ENCODE measurements around the gene C9orf78. TPM values are rescaled to one million over a fixed set of nuclear protein-coding genes. Genes with fewer than 3 reads are reported as not detected.
A peak's percentile ranks its signal among the peaks of the same experiment; 100 is the strongest.

C9orf78 gene
- total and polyA plus RNA-seq, 9 of the 15 experiments (the other 6 are each of a cell fraction or from before 2014, with no cell fraction given): 94.6 to 266 (median 202) TPM

- TF ChIP-seq RHOXF2B (CRISPR knock-in tag; conservative IDR thresholded peaks at IDR 0.05): 0 out of 2 replicates have a peak, but pooled peaks have one; percentile 69
- no peak for TF ChIP-seq CAMTA2 (CRISPR knock-in tag; conservative IDR thresholded peaks at IDR 0.05)
- no peak for TF ChIP-seq NFIX (CRISPR knock-in tag; IDR thresholded peaks at IDR 0.05; ENCODE audit: low read depth)
- TF ChIP-seq ZBTB34 (CRISPR knock-in tag; IDR thresholded peaks at IDR 0.05): no peak
- TF ChIP-seq EZH2 (IDR thresholded peaks at IDR 0.05; ENCODE audit: borderline replicate concordance, low read depth, low read length): peak; percentile 59; the same call in 1 of the 2 replicates
- no peak for TF ChIP-seq ZNF311 (CRISPR knock-in tag; IDR thresholded peaks at IDR 0.05)
- TF ChIP-seq ZNF197 (CRISPR knock-in tag; IDR thresholded peaks at IDR 0.05; ENCODE audit: low read depth): no peak
- TF ChIP-seq ZNF668 (CRISPR knock-in tag; IDR thresholded peaks at IDR 0.05): no peak
- TF ChIP-seq BRD9 (IDR thresholded peaks at IDR 0.05; ENCODE audit: low read depth, partially characterized antibody): no peak
- TF ChIP-seq TAF7 (tag; IDR thresholded peaks at IDR 0.05): no peak
- TF ChIP-seq POLR2A (conservative IDR thresholded peaks at IDR 0.05): no peak
- no peak for TF ChIP-seq CHAMP1 (IDR thresholded peaks at IDR 0.05)
- no peak for TF ChIP-seq CBX1 (IDR thresholded peaks at IDR 0.05; ENCODE audit: low read depth)
- TF ChIP-seq CEBPZ (IDR thresholded peaks at IDR 0.05; ENCODE audit: borderline replicate concordance, low read depth, low read length): no peak
- no peak; the same call in 1 of the 2 replicates for TF ChIP-seq ZNF165 (CRISPR knock-in tag; IDR thresholded peaks at IDR 0.05; ENCODE audit: borderline replicate concordance)
- no peak for TF ChIP-seq ZNF589 (CRISPR knock-in tag; IDR thresholded peaks at IDR 0.05; ENCODE audit: low read depth)
- TF ChIP-seq LEF1 (IDR thresholded peaks at IDR 0.05): no peak
- no peak for TF ChIP-seq MEF2D (tag; conservative IDR thresholded peaks at IDR 0.05; ENCODE audit: low read depth)
- no peak; the same call in 1 of the 2 replicates for TF ChIP-seq JUNB (CRISPR knock-in tag; conservative IDR thresholded peaks at IDR 0.05)
- TF ChIP-seq SMARCA5 (IDR thresholded peaks at IDR 0.05): no peak
- no peak for TF ChIP-seq ILF3 (IDR thresholded peaks at IDR 0.05; ENCODE audit: borderline replicate concordance)
Measured at GRCh38 chr9:129879103-129879699, 44.1 kb upstream of the C9orf78 start (continued).
